H4 (cell line): Measurements from ENCODE around the gene CLDND1. TPM values are rescaled to one million over a fixed set of nuclear protein-coding genes. Genes with fewer than 3 reads are reported as not detected.
"Not testable (repeated sequence)": the region's sequence is repeated elsewhere in the genome, so short reads cannot be mapped to it uniquely, and the experiment has no call there.

ENCODE experiments used
- DNase-seq: peaks from one replicate; pipeline ENCODE4 v3.0.0-alpha.2; 2015; ENCODE audit warnings: low spot score
- total RNA-seq: library from RNA; depleted of rRNA; stranded (reverse); fragments of >200 nt; shearing (Covaris generic); gene quantifications from 2 replicates; pipeline ENCODE4 v1.2.3, GENCODE V29; 2014; rRNA removed

The CLDND1 gene
- 86.1 and 200 TPM in 2 replicates for total RNA-seq

- DNase-seq, result peak; percentile 90
Observed at GRCh38 chr3:98522544-98523281, at the start of gene CLDND1. Gene CLDND1, minus strand, starts transcription at chr3:98522902. Its CDS starts 1,478 bp downstream, at chr3:98521424.

GRCh38 chr3:98568402-98568801 lies 45.7 kb upstream of the CLDND1 start:
- no peak for DNase-seq

- DNase-seq, result no peak
Observed at GRCh38 chr3:98567666-98568270, 45.1 kb upstream of the CLDND1 start.

GRCh38 chr3:98565843-98566242 lies 43.1 kb upstream of the CLDND1 start:
- DNase-seq, result no peak

GRCh38 chr3:98565237-98565643 lies 42.5 kb upstream of the CLDND1 start:
- DNase-seq, result no peak

GRCh38 chr3:98564282-98565005 lies 41.7 kb upstream of the CLDND1 start:
- no peak for DNase-seq

- DNase-seq, result peak; percentile 86
Observed at GRCh38 chr3:98563661-98564281, 41.1 kb upstream of the CLDND1 start.

GRCh38 chr3:98561727-98562521 lies 39.2 kb upstream of the CLDND1 start:
- DNase-seq, result peak; percentile 42

GRCh38 chr3:98560911-98561310 lies 38.2 kb upstream of the CLDND1 start:
- no peak for DNase-seq

GRCh38 chr3:98559769-98560168 lies 37.1 kb upstream of the CLDND1 start:
- not testable (repeated sequence) for DNase-seq

GRCh38 chr3:98558100-98558827 lies 35.6 kb upstream of the CLDND1 start:
- DNase-seq, result no peak

- DNase-seq, result peak; percentile 49
Observed at GRCh38 chr3:98557324-98558010, 34.8 kb upstream of the CLDND1 start.

- DNase-seq, result peak; percentile 95
Observed at GRCh38 chr3:98556164-98557130, 33.7 kb upstream of the CLDND1 start.

- peak; percentile 32 for DNase-seq
Observed at GRCh38 chr3:98555025-98555379, 32.3 kb upstream of the CLDND1 start.

- no peak for DNase-seq
Observed at GRCh38 chr3:98554580-98554979, 31.9 kb upstream of the CLDND1 start.

GRCh38 chr3:98553753-98554152 lies 31.1 kb upstream of the CLDND1 start:
- no peak for DNase-seq

- no peak for DNase-seq
Observed at GRCh38 chr3:98553021-98553563, 30.4 kb upstream of the CLDND1 start.

- no peak for DNase-seq
Observed at GRCh38 chr3:98552232-98553020, 29.7 kb upstream of the CLDND1 start.
